Upper lobe of left lung (tissue), 4 donors: ENCODE results near the gene PDE8A.

ENCODE experiments used
- EP300 ChIP-seq, 4 donors: sonication (generic); formaldehyde crosslinking; IDR thresholded peaks; one replicate each; pipeline ENCODE4 v1.5.1; 2017; ENCODE audit warnings: antibody characterized with exemption in 4 of 4, control low read depth in 2 of 4
- TF ChIP-seq, protein P1 (sequence below), 6 experiments: fragments of 450-650 bp in 4 of 6; fragments of 200-600 bp in 2 of 6; sonication (generic) in 2 of 6; IDR thresholded peaks; one replicate each; pipeline ENCODE4 v1.5.1; 2016 to 2019; ENCODE audit warnings: antibody characterized with exemption in 6 of 6

DNA sequence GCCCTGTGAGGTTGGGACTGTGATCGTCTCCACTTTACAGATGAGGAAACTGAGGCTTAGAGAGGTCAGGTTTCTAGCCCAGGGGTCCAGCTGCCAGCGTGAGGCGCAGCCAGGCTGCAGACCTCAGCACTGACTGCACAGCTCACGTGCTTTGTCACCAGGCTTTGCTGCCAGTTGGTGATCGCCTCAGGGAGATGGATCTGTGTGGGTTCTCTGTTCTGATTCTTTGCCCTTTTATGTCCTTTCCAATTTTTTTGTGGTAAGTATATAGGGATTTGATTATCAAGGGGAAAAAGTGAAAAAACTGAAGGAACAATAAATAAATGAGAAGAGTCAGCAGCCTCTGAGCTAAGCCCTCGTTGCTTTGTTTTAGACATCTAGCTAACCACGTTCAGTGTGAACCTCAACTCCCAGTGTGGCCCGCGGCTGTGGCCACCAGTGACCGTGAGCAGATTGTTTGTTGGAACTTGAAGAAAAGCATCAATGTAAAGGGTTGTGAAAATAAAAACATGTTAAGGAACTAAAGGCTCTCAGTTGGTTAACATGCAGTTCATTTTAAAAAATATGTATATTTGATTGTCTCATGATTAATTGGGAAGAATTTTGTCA, 117.6 kb downstream of the PDE8A start:
- TF ChIP-seq, protein P1, sequence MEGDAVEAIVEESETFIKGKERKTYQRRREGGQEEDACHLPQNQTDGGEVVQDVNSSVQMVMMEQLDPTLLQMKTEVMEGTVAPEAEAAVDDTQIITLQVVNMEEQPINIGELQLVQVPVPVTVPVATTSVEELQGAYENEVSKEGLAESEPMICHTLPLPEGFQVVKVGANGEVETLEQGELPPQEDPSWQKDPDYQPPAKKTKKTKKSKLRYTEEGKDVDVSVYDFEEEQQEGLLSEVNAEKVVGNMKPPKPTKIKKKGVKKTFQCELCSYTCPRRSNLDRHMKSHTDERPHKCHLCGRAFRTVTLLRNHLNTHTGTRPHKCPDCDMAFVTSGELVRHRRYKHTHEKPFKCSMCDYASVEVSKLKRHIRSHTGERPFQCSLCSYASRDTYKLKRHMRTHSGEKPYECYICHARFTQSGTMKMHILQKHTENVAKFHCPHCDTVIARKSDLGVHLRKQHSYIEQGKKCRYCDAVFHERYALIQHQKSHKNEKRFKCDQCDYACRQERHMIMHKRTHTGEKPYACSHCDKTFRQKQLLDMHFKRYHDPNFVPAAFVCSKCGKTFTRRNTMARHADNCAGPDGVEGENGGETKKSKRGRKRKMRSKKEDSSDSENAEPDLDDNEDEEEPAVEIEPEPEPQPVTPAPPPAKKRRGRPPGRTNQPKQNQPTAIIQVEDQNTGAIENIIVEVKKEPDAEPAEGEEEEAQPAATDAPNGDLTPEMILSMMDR (IDR thresholded peaks at IDR 0.05): no peak
- TF ChIP-seq EP300 (IDR thresholded peaks at IDR 0.05): no peak
